Fibroblast of the aortic adventitia (primary cell): ENCODE results near the gene TSHR. TPM values are rescaled to one million over a fixed set of nuclear protein-coding genes. Genes with fewer than 3 reads are reported as not detected.

Source experiments
- DNase-seq: peaks from one replicate; pipeline ENCODE4 v3.0.0-alpha.2; 2010; ENCODE audit warnings: low read depth
- H3K4me3 ChIP-seq: 2 replicates; pipeline ENCODE4 v1.5.1; 2011; ENCODE audit warnings: low read depth, mild to moderate bottlenecking, control low read depth, low read length, moderate library complexity
- CTCF ChIP-seq: IDR thresholded peaks from 2 replicates; pipeline ENCODE4 v1.5.1; 2011; ENCODE audit warnings: mild to moderate bottlenecking, low read length, control low read depth, inconsistent platforms; ENCODE audit not compliant: insufficient read depth
- total RNA-seq: library from RNA; depleted of rRNA; stranded (reverse); fragments of >200 nt; gene quantifications from 2 replicates; pipeline ENCODE4 v1.2.3, GENCODE V29; 2012; ENCODE audit warnings: low replicate concordance

TSHR gene
- total RNA-seq, 1 donor, result not detected

GRCh38 chr14:80958226-80958625 is 2.8 kb downstream of the TSHR start:
- DNase-seq, result no peak
- no peak overlapping the region for H3K4me3 ChIP-seq
- no peak for TF ChIP-seq CTCF

- TF ChIP-seq CTCF, result no peak
- no peak for DNase-seq
- H3K4me3 ChIP-seq, result no peak overlapping the region
These were observed 3.5 kb downstream of the TSHR start for GRCh38 chr14:80958939-80959338.

GRCh38 chr14:80959496-80959895 is 4.1 kb downstream of the TSHR start:
- DNase-seq, result no peak
- no peak for TF ChIP-seq CTCF

DNA sequence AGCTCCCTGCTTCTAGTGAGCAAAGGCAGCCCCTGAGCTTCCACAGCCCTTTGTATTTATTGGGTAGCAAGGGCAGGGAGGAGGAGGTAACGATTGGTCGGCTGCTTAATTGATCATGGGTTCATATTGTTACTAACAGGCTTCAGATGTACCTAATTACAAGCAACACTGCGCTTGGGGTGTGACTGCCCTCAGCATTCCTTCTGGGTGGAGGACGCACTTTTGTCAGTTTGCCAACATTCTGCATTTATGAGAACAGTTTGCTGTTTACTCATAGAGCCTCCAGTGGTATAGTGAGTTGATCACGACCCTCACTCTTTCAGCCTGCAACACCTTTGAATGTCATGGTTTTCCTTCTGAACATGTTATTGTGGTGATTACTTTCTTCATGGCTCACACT is 9.6 kb downstream of the TSHR start:
- no peak overlapping the region for H3K4me3 ChIP-seq
- DNase-seq, result no peak
- no peak for TF ChIP-seq CTCF

More at GRCh38 chr14:80959496-80959895, 4.1 kb downstream of the TSHR start:
- H3K4me3 ChIP-seq, result no peak overlapping the region

GRCh38 chr14:80973931-80974641 is 18.7 kb downstream of the TSHR start:
- no peak for TF ChIP-seq CTCF
- H3K4me3 ChIP-seq, result no peak overlapping the region
- DNase-seq, result peak; percentile 66

DNA sequence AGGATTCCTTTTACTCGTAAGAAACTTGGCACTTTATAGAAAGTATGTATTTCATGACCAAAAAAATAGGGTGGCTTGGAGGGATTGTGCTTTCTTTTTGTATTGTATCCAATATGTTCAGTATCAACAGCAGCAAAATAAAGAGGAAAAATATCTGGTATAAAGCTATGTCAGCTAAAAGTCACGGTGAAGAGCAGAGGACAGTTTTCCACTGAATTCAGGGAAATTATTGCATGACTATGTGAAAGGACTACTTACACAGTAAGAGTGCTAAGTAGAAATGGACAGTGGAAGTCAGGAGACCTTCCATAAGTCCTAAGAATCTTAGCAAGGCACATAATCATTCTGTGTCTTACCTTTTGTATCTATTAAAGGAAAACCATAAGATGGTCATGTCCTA is 19.3 kb downstream of the TSHR start:
- TF ChIP-seq CTCF, result no peak
- no peak for DNase-seq
- no peak overlapping the region for H3K4me3 ChIP-seq

GRCh38 chr14:80977221-80977620 is 21.8 kb downstream of the TSHR start:
- DNase-seq, result no peak
- no peak overlapping the region for H3K4me3 ChIP-seq
- TF ChIP-seq CTCF, result no peak
